DMS53 treated with DMSO at 0.1 percent for 48 hours (cell line): ENCODE measurements around the gene CEP192.

Source experiments
- DNase-seq: peaks from one replicate; lab custom pipeline; 2025; ENCODE audit not compliant: unreplicated experiment; lab: John Stamatoyannopoulos, UW

Gene CEP192

GRCh38 chr18:13099113-13099512 lies 108.0 kb downstream of the CEP192 start:
- no peak for DNase-seq

GRCh38 chr18:13100942-13101658 lies 109.9 kb downstream of the CEP192 start:
- no peak for DNase-seq

GRCh38 chr18:13101659-13102197 lies 110.6 kb downstream of the CEP192 start:
- DNase-seq = no peak

GRCh38 chr18:13103366-13103765 lies 112.2 kb downstream of the CEP192 start:
- DNase-seq = no peak

DNA sequence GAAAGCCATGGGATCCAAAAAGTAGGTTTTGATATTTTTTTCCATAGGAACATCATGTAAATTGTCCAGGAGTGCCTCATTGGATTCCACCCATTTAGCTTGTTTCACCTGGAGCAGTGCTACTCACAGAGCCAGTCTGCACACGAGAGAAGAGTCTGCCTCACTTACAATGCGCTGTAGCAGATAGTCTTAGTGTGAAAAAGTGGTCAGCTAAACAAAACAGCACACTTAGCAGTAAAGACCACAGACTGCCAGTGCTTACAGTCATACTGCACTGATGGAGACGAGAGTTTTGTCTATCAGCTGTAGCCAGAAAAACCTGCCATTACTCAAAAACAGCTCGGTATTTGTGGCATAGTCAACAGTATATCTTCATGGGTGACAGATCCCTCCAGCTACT lies 113.9 kb downstream of the CEP192 start:
- DNase-seq = no peak

DNA sequence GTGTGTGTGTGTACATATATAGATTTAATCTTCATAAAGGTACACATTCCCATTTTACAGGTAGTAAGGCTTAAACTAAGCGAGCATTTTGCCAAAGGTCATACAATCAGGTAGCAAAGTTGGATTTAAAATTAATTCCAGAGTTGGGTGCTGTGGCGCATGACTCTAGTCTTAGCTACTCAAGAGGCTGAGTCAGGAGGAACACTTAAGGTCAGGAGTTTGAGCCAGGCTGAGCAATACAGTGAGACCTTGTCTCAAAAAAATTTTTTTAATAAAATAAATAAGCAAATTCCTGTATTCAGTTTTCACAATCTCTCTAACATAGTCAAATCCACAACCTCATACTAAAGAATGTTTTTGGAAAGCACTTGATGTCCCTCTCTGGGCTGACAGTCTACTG lies 115.9 kb downstream of the CEP192 start:
- no peak for DNase-seq

DNA sequence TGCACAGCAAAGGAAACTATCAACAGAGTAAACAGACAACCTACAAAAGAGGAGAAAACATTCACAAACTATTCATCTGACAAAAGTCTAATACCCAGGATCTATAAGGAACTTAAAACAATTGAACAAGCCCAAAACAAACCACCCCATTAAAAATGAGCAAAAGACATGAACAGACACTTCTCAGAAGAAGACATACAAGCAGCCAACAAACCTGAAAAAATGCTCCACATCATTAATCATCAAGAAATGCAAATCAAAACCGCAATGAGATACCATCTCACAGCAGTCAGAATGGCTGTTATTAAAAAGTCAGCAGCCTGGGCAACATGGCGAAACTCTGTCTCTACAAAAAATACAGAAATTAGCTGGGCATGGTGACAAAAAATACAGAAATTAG lies 117.2 kb downstream of the CEP192 start:
- DNase-seq = no peak

DNA sequence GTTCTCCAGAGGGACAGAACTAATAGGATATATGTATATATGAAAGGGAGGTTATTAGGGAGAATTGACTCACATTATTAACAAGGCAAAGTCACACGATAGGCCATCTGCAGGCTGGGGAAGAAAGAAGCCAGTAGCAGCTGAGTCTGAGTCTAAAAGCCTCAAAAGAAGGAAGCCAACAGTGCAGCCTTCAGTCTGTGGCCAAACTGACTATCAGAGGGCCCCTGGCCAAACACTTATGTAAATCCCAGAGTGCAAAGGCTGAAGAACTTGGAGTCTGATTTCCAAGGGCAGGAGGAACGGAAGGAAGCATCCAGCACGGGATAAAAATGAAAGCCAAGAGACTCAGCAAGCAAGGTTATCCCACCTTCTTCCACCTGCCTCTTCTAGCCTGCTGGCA lies 119.4 kb downstream of the CEP192 start:
- DNase-seq = no peak

DNA sequence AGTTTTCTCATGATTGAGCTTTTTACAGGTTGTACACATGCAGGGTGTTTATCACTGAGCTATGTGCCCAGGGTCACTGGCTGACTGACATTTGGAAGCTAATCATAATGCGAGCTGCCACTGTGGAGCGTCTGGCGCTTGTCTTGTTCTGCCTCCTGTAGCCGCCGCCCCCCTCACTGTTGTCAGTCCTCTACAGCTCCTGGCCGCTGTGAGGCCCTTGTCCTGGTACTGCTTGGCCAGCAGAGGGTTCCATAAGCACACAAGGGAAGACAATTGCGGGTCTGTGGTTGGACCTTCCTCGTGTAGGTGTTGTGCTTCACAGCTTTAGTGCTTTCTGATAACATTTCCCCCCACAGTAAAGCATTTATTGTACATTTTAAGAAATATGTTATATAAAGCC lies 121.8 kb downstream of the CEP192 start:
- DNase-seq = peak; percentile 23

DNA sequence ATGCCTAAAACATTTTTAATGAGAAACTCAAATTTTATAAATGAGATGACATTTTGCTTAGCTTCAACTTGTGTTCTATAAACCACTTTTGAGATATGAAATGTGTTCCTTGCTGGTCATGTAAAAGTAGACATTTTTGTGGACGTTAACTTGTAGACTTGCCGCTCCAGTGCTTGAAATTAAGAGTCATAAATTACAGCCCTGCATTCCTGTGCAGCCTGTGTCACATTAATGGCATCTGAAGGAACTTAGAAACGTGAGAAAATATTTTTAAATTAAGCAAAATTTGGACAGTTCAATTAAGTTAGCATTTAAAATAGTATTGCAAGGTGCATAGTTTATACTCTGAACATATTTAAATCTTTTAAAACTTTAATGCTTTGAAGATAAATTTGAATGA lies 129.1 kb downstream of the CEP192 start:
- DNase-seq = no peak

- DNase-seq = no peak
Measured at GRCh38 chr18:13120983-13121441, 129.8 kb downstream of the CEP192 start.

DNA sequence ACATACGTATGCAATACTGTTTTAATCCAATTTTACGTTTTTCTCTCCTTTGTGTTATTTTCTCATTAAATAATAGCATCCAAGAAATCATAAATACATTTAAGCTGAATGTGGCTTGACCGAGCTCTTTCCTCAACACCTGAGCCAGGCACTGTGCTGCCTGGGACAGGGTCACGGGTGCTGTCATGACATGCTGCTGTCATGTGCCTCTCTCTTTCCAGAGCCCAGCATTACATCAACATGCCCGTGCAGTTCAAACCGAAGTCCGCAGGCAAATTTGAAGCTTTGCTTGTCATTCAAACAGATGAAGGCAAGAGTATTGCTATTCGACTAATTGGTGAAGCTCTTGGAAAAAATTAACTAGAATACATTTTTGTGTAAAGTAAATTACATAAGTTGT lies 133.2 kb downstream of the CEP192 start:
- no peak for DNase-seq

- no peak for DNase-seq
Measured at GRCh38 chr18:13125191-13125590, 134.0 kb downstream of the CEP192 start.

- no peak for DNase-seq
Measured at GRCh38 chr18:13126966-13127598, 135.9 kb downstream of the CEP192 start.

GRCh38 chr18:13131283-13131682 lies 140.1 kb downstream of the CEP192 start:
- no peak for DNase-seq

- no peak for DNase-seq
Measured at GRCh38 chr18:13134551-13135401, 143.6 kb downstream of the CEP192 start.

DNA sequence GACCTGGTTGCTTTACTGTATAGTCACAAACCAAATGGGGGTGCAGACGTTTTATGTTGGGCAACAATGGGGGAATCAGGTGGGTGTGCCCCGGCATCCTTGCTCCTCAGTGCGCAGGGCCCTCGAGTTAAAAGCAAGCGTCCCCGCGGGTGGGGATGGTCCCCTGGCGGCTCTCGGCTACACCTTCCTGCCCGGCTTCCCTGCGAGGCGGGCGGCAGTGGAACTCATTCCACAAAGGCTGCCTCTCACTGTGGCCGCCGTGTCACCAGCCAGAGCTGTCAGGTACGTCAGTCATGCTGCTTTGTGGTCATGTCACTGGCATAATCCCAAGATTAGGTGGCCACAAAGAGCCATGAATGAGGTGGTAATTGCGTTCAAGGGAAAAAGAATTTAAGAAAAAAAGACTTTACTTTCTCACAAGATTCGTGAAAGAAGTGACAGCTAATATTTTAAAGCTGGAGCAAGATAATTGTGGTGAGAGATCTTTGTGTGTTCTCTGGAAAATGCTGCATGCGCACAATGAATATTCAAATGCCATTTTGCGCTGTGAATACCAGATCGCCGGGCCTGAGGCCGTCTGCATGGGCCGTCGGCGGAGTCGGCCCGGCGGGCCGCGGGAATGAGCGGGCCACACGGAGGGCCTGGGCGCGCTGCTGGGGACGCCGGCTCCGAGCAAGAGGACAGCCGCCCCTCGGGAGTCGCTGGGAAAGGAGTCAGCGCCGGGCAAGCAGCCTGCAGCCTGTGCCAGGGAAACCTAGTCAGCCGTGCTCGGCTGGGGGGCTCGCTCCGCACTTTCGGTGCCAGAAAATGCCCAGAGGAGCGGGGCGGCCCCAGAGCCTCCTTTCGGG lies 145.1 kb downstream of the CEP192 start:
- peak; percentile 50 for DNase-seq

GRCh38 chr18:13136904-13137669 lies 145.9 kb downstream of the CEP192 start:
- peak; percentile 8 for DNase-seq

GRCh38 chr18:13137670-13138419 lies 146.7 kb downstream of the CEP192 start:
- peak; percentile 85 for DNase-seq
